Panc1 (cell line): Measurements from ENCODE around the gene RFT1. TPM values are rescaled to one million over a fixed set of nuclear protein-coding genes. Genes with fewer than 3 reads are reported as not detected.

Source experiments
- ATAC-seq: fragments of 200-7000 bp; cut with Tn5 transposase; 2 replicates; pipeline ENCODE4 v1.9.1; 2020; ENCODE audit warnings: mild to moderate bottlenecking, moderate library complexity
- BruUV-seq: library from RNA; stranded (reverse); fragments of 400-500 nt; replicated peaks from 2 replicates; lab custom pipeline; 2021; lab: Mats Ljungman, UMichigan
- CTCF ChIA-PET: fragments of 300-600 bp; sonication (Branson Sonifier 250); formaldehyde crosslinking; loops from one replicate; lab custom pipeline; 2022; ENCODE audit warnings: antibody characterized with exemption; lab: Charles Lee
- POLR2A ChIA-PET: fragments of 300-600 bp; sonication (Branson Sonifier 250); formaldehyde crosslinking; loops from one replicate; lab custom pipeline; 2022; ENCODE audit warnings: antibody characterized with exemption; lab: Charles Lee
- DNase-seq: peaks from one replicate; pipeline ENCODE4 v3.0.0-alpha.2; 2010; ENCODE audit warnings: low read depth, low spot score
- H3K27ac ChIP-seq: 2 replicates; pipeline ENCODE4 v1.5.1; 2011; ENCODE audit warnings: mild to moderate bottlenecking, low read length, inconsistent platforms
- H3K27me3 ChIP-seq: fragments of 200-500 bp; sonication (Bioruptor generic); 2 replicates; pipeline ENCODE4 v1.6.0; 2014; ENCODE audit warnings: low read length, inconsistent platforms; ENCODE audit not compliant: control insufficient read depth, insufficient read depth
- H3K36me3 ChIP-seq: fragments of 200-500 bp; sonication (Bioruptor generic); 2 replicates; pipeline ENCODE4 v1.5.1; 2014; ENCODE audit warnings: inconsistent platforms, mild to moderate bottlenecking, low read length, moderate library complexity; ENCODE audit not compliant: control insufficient read depth, insufficient read depth
- H3K4me1 ChIP-seq: 2 replicates; pipeline ENCODE4 v1.5.1; 2011; ENCODE audit warnings: inconsistent platforms, mild to moderate bottlenecking, low read length, moderate library complexity; ENCODE audit not compliant: control insufficient read depth, insufficient read depth
- H3K4me3 ChIP-seq, 2 experiments: 2 replicates each; pipeline ENCODE4 v1.5.1; 2011 to 2012; ENCODE audit warnings: low read depth in 2 of 2, low read length in 2 of 2, mild to moderate bottlenecking in 2 of 2, inconsistent platforms in 1 of 2, moderate library complexity in 1 of 2
- H3K9me3 ChIP-seq: fragments of 200-500 bp; sonication (Bioruptor generic); 2 replicates; pipeline ENCODE4 v1.5.1; 2014; ENCODE audit warnings: low read depth, mild to moderate bottlenecking, inconsistent platforms, low read length, moderate library complexity; ENCODE audit not compliant: control insufficient read depth, insufficient read depth
- POLR2AphosphoS5 ChIP-seq: IDR thresholded peaks from 2 replicates; pipeline ENCODE4 v1.6.1; 2012; ENCODE audit warnings: mild to moderate bottlenecking, low read depth, low read length, moderate library complexity
- SIN3A ChIP-seq: IDR thresholded peaks from 2 replicates; pipeline ENCODE4 v1.6.1; 2012; ENCODE audit warnings: low read depth, mild to moderate bottlenecking, low read length, moderate library complexity, borderline replicate concordance; ENCODE audit not compliant: insufficient read depth
- TCF7L2 ChIP-seq: IDR thresholded peaks from 2 replicates; pipeline ENCODE4 v1.6.1; 2011; ENCODE audit warnings: mild to moderate bottlenecking, low read depth, low read length, inconsistent platforms
- in situ Hi-C: cut with HindIII; loops from 2 replicates; pipeline ENCODE4 v1.10.0; 2016; ENCODE audit warnings: low sequenced_read_pairs, low pct_unique_long_range_greater_than_20kb
- intact Hi-C: fragments of 100-400 bp; cut with micrococcal nuclease; formaldehyde crosslinking; loops from one replicate; pipeline ENCODE4 v1.10.0; 2022; ENCODE audit not compliant: unreplicated experiment
- total RNA-seq: library from RNA; stranded (reverse); gene quantifications from one replicate; pipeline ENCODE4 v1.2.1, GENCODE V29; 2021; ENCODE audit not compliant: unreplicated experiment
- TF ChIP-seq, protein P1 (sequence below): fragments of 450-650 bp; IDR thresholded peaks from 2 replicates; pipeline ENCODE4 v1.5.1; 2017; ENCODE audit warnings: mild to moderate bottlenecking
- TF ChIP-seq, protein P2 (sequence below), 2 experiments: IDR thresholded peaks; 2 replicates each; pipeline ENCODE4 v1.6.1; 2011 to 2012; ENCODE audit warnings: low read depth in 2 of 2, control low read depth in 1 of 2, low read length in 1 of 2, mild to moderate bottlenecking in 1 of 2, moderate library complexity in 1 of 2; ENCODE audit not compliant: insufficient read depth in 1 of 2

Gene RFT1
- total RNA-seq, 1 experiment from 2014 or later = 21.0 TPM

DNA sequence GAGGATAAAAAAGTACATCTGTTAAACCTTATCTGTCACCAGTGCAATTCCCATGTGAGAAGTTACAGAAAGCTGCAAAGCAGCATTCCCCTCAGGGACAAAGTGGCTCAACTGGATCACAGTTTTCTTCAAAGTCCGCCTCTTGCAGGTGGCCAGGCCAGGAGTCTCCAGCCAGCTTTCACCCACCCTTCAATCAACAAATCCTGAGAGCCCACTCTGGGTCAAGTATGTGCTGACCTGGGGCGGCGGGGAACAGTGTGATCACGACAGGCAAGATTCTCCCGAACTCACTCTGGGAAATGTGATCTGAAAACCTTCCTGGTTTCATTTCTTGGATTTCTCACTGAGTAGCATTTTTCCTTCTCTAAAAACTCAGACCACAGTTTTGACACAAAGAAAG is 39.2 kb downstream of the RFT1 start:
- TF ChIP-seq TCF7L2 = no peak
- TF ChIP-seq, protein P1, sequence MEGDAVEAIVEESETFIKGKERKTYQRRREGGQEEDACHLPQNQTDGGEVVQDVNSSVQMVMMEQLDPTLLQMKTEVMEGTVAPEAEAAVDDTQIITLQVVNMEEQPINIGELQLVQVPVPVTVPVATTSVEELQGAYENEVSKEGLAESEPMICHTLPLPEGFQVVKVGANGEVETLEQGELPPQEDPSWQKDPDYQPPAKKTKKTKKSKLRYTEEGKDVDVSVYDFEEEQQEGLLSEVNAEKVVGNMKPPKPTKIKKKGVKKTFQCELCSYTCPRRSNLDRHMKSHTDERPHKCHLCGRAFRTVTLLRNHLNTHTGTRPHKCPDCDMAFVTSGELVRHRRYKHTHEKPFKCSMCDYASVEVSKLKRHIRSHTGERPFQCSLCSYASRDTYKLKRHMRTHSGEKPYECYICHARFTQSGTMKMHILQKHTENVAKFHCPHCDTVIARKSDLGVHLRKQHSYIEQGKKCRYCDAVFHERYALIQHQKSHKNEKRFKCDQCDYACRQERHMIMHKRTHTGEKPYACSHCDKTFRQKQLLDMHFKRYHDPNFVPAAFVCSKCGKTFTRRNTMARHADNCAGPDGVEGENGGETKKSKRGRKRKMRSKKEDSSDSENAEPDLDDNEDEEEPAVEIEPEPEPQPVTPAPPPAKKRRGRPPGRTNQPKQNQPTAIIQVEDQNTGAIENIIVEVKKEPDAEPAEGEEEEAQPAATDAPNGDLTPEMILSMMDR = no peak
- no peak for TF ChIP-seq SIN3A
- no peak for TF ChIP-seq POLR2AphosphoS5
- TF ChIP-seq, protein P2, sequence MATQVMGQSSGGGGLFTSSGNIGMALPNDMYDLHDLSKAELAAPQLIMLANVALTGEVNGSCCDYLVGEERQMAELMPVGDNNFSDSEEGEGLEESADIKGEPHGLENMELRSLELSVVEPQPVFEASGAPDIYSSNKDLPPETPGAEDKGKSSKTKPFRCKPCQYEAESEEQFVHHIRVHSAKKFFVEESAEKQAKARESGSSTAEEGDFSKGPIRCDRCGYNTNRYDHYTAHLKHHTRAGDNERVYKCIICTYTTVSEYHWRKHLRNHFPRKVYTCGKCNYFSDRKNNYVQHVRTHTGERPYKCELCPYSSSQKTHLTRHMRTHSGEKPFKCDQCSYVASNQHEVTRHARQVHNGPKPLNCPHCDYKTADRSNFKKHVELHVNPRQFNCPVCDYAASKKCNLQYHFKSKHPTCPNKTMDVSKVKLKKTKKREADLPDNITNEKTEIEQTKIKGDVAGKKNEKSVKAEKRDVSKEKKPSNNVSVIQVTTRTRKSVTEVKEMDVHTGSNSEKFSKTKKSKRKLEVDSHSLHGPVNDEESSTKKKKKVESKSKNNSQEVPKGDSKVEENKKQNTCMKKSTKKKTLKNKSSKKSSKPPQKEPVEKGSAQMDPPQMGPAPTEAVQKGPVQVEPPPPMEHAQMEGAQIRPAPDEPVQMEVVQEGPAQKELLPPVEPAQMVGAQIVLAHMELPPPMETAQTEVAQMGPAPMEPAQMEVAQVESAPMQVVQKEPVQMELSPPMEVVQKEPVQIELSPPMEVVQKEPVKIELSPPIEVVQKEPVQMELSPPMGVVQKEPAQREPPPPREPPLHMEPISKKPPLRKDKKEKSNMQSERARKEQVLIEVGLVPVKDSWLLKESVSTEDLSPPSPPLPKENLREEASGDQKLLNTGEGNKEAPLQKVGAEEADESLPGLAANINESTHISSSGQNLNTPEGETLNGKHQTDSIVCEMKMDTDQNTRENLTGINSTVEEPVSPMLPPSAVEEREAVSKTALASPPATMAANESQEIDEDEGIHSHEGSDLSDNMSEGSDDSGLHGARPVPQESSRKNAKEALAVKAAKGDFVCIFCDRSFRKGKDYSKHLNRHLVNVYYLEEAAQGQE (IDR thresholded peaks at IDR 0.05; ENCODE audit: insufficient read depth in 1 of 2, low read depth in 2 of 2, low read length in 1 of 2) = no peak
- intact Hi-C loops = no loop called here
- BruUV-seq = no TSS peak
- Histone ChIP-seq H3K27ac (no peak overlapping the region), H3K36me3 (no peaks in the 10 kb centered on the region; the same call in 1 of the 2 replicates), H3K27me3 (no peaks in the 10 kb centered on the region), H3K9me3 (no peaks in the 10 kb centered on the region), H3K4me1 (no peaks in the 10 kb centered on the region), H3K4me3 (no peak overlapping the region)
- POLR2A ChIA-PET = no interaction called here
- in situ Hi-C loops = no loop called here
- no peak for DNase-seq
- ATAC-seq = no peak
- CTCF ChIA-PET = no interaction called here

DNA sequence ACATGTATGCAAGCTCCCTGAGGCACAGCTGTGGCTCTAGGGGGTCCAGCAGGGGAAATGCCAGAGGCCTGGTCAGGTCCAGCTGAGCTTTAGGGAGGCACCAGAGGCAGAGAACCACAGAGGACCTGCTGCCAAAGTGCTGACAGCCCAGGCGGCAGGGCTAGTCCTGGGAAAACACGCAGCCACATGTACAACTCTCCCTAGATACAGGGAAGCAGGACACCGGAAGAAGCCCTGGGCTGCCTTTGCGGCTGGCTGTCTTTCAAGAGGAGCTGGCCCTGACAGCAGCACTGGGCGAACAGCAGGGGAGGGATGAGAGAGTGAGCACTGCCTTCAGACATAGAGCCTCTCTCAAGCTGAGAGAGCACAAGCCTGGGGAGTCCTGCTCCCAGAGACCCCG is 40.7 kb downstream of the RFT1 start:
- intact Hi-C loops (no loop called here), in situ Hi-C loops (no loop called here)
- H3K4me1 ChIP-seq = no peaks in the 10 kb centered on the region
- H3K27me3 ChIP-seq = no peaks in the 10 kb centered on the region
- CTCF ChIA-PET = no interaction called here
- H3K4me3 ChIP-seq = no peak overlapping the region
- TF ChIP-seq SIN3A = no peak
- TF ChIP-seq POLR2AphosphoS5 = no peak
- TF ChIP-seq TCF7L2 = no peak
- TF ChIP-seq, protein P2 (IDR thresholded peaks at IDR 0.05; ENCODE audit: insufficient read depth in 1 of 2, low read depth in 2 of 2, low read length in 1 of 2) = no peak
- TF ChIP-seq, protein P1 = no peak
- ATAC-seq = no peak
- no peak for DNase-seq
- no peak overlapping the region for H3K27ac ChIP-seq
- H3K9me3 ChIP-seq = no peaks in the 10 kb centered on the region
- BruUV-seq = no TSS peak
- POLR2A ChIA-PET = no interaction called here
- H3K36me3 ChIP-seq = no peaks in the 10 kb centered on the region; the same call in 1 of the 2 replicates
